Endothelial cell of umbilical vein (primary cell): Measurements from ENCODE around the gene ADH5. TPM values are rescaled to one million over a fixed set of nuclear protein-coding genes. Genes with fewer than 3 reads are reported as not detected.

Source experiments
- BruUV-seq: library from RNA; stranded (reverse); fragments of 400-500 nt; replicated peaks from 2 replicates; lab custom pipeline; 2021; lab: Mats Ljungman, UMichigan
- CTCF ChIA-PET: fragments of 300-600, 350-600 bp; sonication (Branson Sonifier 250); formaldehyde crosslinking; loops from one replicate; lab custom pipeline; 2021; ENCODE audit warnings: antibody characterized with exemption, inconsistent platforms; lab: Charles Lee
- POLR2A ChIA-PET: fragments of 300-600, 350-600 bp; sonication (Branson Sonifier 250); formaldehyde crosslinking; loops from one replicate; lab custom pipeline; 2021; ENCODE audit warnings: antibody characterized with exemption, inconsistent platforms; lab: Charles Lee
- DNase-seq: peaks from one replicate; pipeline ENCODE4 v3.0.0-alpha.2; 2011; ENCODE audit warnings: low read depth, low spot score
- FAIRE-seq: peaks from 2 replicates; lab custom pipeline; 2011; peaks lifted over from hg19 to GRCh38; lab: Jason Lieb, UNC
- H2AFZ ChIP-seq: 2 replicates; pipeline ENCODE4 v1.6.0; 2012; ENCODE audit warnings: low read depth, low read length, control low read depth, inconsistent platforms
- H3K27ac ChIP-seq: 2 replicates; pipeline ENCODE4 v1.5.1; 2011; ENCODE audit warnings: low read depth, mild to moderate bottlenecking, control low read depth, low read length, moderate library complexity; ENCODE audit not compliant: insufficient read depth
- H3K27me3 ChIP-seq, 2 experiments: 2 replicates each; pipeline versions ENCODE4 v1.6.0 to v1.6.1; 2011; ENCODE audit warnings: low read length in 2 of 2, mixed read lengths in 1 of 2; ENCODE audit not compliant: control insufficient read depth in 2 of 2, insufficient read depth in 2 of 2
- H3K36me3 ChIP-seq, 2 experiments: 2 replicates in 1 of 2; 3 replicates in 1 of 2; pipeline ENCODE4 v1.5.1; 2011; ENCODE audit warnings: low read length in 2 of 2, mild to moderate bottlenecking in 1 of 2, moderate library complexity in 1 of 2; ENCODE audit not compliant: control insufficient read depth in 2 of 2, insufficient read depth in 2 of 2; ENCODE audit errors: extremely low read depth in 1 of 2
- H3K4me1 ChIP-seq: 3 replicates; pipeline ENCODE4 v1.5.1; 2011; ENCODE audit warnings: mild to moderate bottlenecking, low read length; ENCODE audit not compliant: control insufficient read depth, insufficient read depth; ENCODE audit errors: extremely low read depth
- H3K4me2 ChIP-seq: 2 replicates; pipeline ENCODE4 v1.6.1; 2011; ENCODE audit warnings: low read length, control low read depth, mixed read lengths; ENCODE audit not compliant: insufficient read depth
- H3K4me3 ChIP-seq, 3 experiments: fragments of 200-600 bp in 1 of 3; sonication (generic), shearing (Covaris generic) in 1 of 3; replicated peaks in 1 of 3; 2 replicates each; pipeline ENCODE4 v1.5.1; 2011 to 2016; ENCODE audit warnings: control low read depth in 3 of 3, low read length in 3 of 3, mild to moderate bottlenecking in 2 of 3, inconsistent platforms in 1 of 3, low read depth in 1 of 3, moderate library complexity in 1 of 3; ENCODE audit not compliant: insufficient read depth in 1 of 3
- H3K79me2 ChIP-seq: 2 replicates; pipeline ENCODE4 v1.6.0; 2012; ENCODE audit warnings: low read length, inconsistent platforms; ENCODE audit not compliant: control insufficient read depth, insufficient read depth
- H3K9ac ChIP-seq: replicated peaks from 2 replicates; pipeline ENCODE3; 2011; ENCODE audit warnings: low read length, control low read depth; ENCODE audit not compliant: insufficient read depth; ENCODE audit errors: extremely low read depth
- H3K9me1 ChIP-seq: replicated peaks from 3 replicates; pipeline ENCODE4 v1.6.0; 2011; ENCODE audit warnings: mild to moderate bottlenecking, low read length; ENCODE audit not compliant: control insufficient read depth, insufficient read depth; ENCODE audit errors: extremely low read depth
- H3K9me3 ChIP-seq: replicated peaks from 2 replicates; pipeline ENCODE4 v1.5.1; 2012; ENCODE audit warnings: low read length, inconsistent platforms; ENCODE audit not compliant: control insufficient read depth, insufficient read depth
- H4K20me1 ChIP-seq: replicated peaks from 2 replicates; pipeline ENCODE3; 2011; ENCODE audit warnings: mild to moderate bottlenecking, low read length; ENCODE audit not compliant: control insufficient read depth, insufficient read depth; ENCODE audit errors: extremely low read depth
- CTCF ChIP-seq, 2 donors: IDR thresholded peaks; 1 replicate in 1 of 2; 2 replicates in 1 of 2; pipeline ENCODE4 v1.5.1; 2011; ENCODE audit warnings: low read length in 2 of 2, mild to moderate bottlenecking in 2 of 2, moderate library complexity in 2 of 2, control low read depth in 1 of 2, inconsistent platforms in 1 of 2, low read depth in 1 of 2; ENCODE audit not compliant: insufficient read depth in 1 of 2; ENCODE audit errors: extremely low read depth in 1 of 2
- EZH2 ChIP-seq: IDR thresholded peaks from 2 replicates; pipeline ENCODE4 v1.6.1; 2012; ENCODE audit warnings: borderline replicate concordance, low read depth, mild to moderate bottlenecking, moderate library complexity, low read length, inconsistent platforms; ENCODE audit not compliant: severe bottlenecking
- FOS ChIP-seq: IDR thresholded peaks from 2 replicates; pipeline ENCODE4 v1.6.1; 2011; ENCODE audit warnings: mild to moderate bottlenecking, low read length, moderate library complexity, borderline replicate concordance; ENCODE audit not compliant: insufficient read depth
- GATA2 ChIP-seq: IDR thresholded peaks from 2 replicates; pipeline ENCODE4 v1.7.0; 2011; ENCODE audit warnings: low read depth, mild to moderate bottlenecking, moderate library complexity, mixed read lengths, low read length; ENCODE audit not compliant: insufficient read length, insufficient read depth
- JUN ChIP-seq: IDR thresholded peaks from 2 replicates; pipeline ENCODE4 v1.6.1; 2011; ENCODE audit warnings: borderline replicate concordance, low read depth; ENCODE audit not compliant: insufficient read length, insufficient read depth
- MAX ChIP-seq: IDR thresholded peaks from 2 replicates; pipeline ENCODE4 v1.6.1; 2011; ENCODE audit not compliant: insufficient read depth, insufficient read length
- MYC ChIP-seq: IDR thresholded peaks from one replicate; pipeline ENCODE4 v1.6.1; 2011; ENCODE audit warnings: mild to moderate bottlenecking, low read depth, low read length
- POLR2A ChIP-seq: IDR thresholded peaks from 2 replicates; pipeline ENCODE4 v1.6.1; 2012; ENCODE audit warnings: low read depth, mild to moderate bottlenecking, control low read depth, low read length
- POLR2AphosphoS5 ChIP-seq: IDR thresholded peaks from 2 replicates; pipeline ENCODE4 v1.6.1; 2012; ENCODE audit warnings: low read depth, mild to moderate bottlenecking, control low read depth, low read length, moderate library complexity; ENCODE audit not compliant: insufficient read depth
- dilution Hi-C: fragments of 300-500 bp; cut with MboI; formaldehyde crosslinking; loops from one replicate; pipeline ENCODE4 v1.15.0; 2019; ENCODE audit warnings: low sequenced_read_pairs; ENCODE audit not compliant: extremely low pct_ligation_motif_present
- intact Hi-C: fragments of 100-400 bp; cut with micrococcal nuclease; formaldehyde crosslinking; loops from one replicate; pipeline ENCODE4 v1.10.0; 2022
- polyA plus RNA-seq, 4 experiments: library from polyadenylated mRNA; depleted of rRNA in 3 of 4; stranded (reverse) in 3 of 4; unstranded in 1 of 4; fragments of >200 nt; gene quantifications; 2 replicates each; pipeline versions ENCODE4 v1.2.1 to v1.2.3, GENCODE V29; 2011 to 2012; ENCODE audit warnings: missing spikeins in 1 of 4
- total RNA-seq: library from RNA; stranded (reverse); gene quantifications from 2 replicates; pipeline ENCODE4 v1.2.3, GENCODE V29; 2021

Gene ADH5
- total and polyA plus RNA-seq, 2 donors (not counting 3 experiments of a cell fraction or from before 2014, with no cell fraction given) = 89.2 to 101 TPM

- intact Hi-C loops = no loop called here
- no peaks in the 10 kb centered on the region for H3K9me3 ChIP-seq
- H3K9me1 ChIP-seq = no peaks in the 10 kb centered on the region
- TF ChIP-seq MAX (no peak), GATA2 (no peak), FOS (no peak), CTCF (IDR thresholded peaks at IDR 0.05; ENCODE audit: extremely low read depth in 1 of 2, insufficient read depth in 1 of 2, low read depth in 1 of 2, low read length in 2 of 2) (no peak), MYC (no peak), POLR2A (no peak), JUN (no peak), EZH2 (no peak), POLR2AphosphoS5 (no peak)
- H3K27ac ChIP-seq = no peak overlapping the region
- H3K4me1 ChIP-seq = no peaks in the 10 kb centered on the region
- no peak overlapping the region for H3K9ac ChIP-seq
- no peak overlapping the region for H3K4me3 ChIP-seq
- H4K20me1 ChIP-seq = no peaks in the 10 kb centered on the region
- peaks cover 75% of the 10 kb centered on the region for H3K79me2 ChIP-seq
- no peak for DNase-seq
- H3K4me2 ChIP-seq = no peak overlapping the region
- dilution Hi-C loops = no loop called here
- H3K27me3 ChIP-seq = no peaks in the 10 kb centered on the region
- H3K36me3 ChIP-seq = no peaks in the 10 kb centered on the region
- FAIRE-seq = no peak
- CTCF ChIA-PET = no interaction called here
- no peak overlapping the region for H2AFZ ChIP-seq
- BruUV-seq = no TSS peak
- POLR2A ChIA-PET = no interaction called here
Observed at GRCh38 chr4:99021386-99021785, 67.2 kb downstream of the ADH5 start.

Other genes with a start within 250 kb of the ADH5 start
- 103 and 107 TPM in 2 replicates for gene EIF4E, start 159.7 kb downstream of the ADH5 start, total RNA-seq
- 22.1 and 40.3 TPM in 2 replicates for gene EIF4E, start 159.7 kb downstream of the ADH5 start, polyA plus RNA-seq
- gene METAP1, start 93.1 kb downstream of the ADH5 start, total RNA-seq = 38.8 and 39.8 TPM in 2 replicates
- 17.8 and 26.4 TPM in 2 replicates for gene METAP1, start 93.1 kb downstream of the ADH5 start, polyA plus RNA-seq
- not detected in 2 replicates for gene ADH4, start 55.5 kb upstream of the ADH5 start, total RNA-seq
- not detected in 2 replicates for gene ADH4, start 55.5 kb upstream of the ADH5 start, polyA plus RNA-seq
- not detected in 2 replicates for gene ADH6, start 130.5 kb upstream of the ADH5 start, total RNA-seq
- gene ADH6, start 130.5 kb upstream of the ADH5 start, polyA plus RNA-seq = not detected in 2 replicates
- not detected in 2 replicates for gene ADH1A, start 202.2 kb upstream of the ADH5 start, total RNA-seq
- gene ADH1A, start 202.2 kb upstream of the ADH5 start, polyA plus RNA-seq = not detected in 2 replicates
- gene ADH1B, start 232.6 kb upstream of the ADH5 start, total RNA-seq = not detected in 2 replicates
- gene ADH1B, start 232.6 kb upstream of the ADH5 start, polyA plus RNA-seq = not detected in 2 replicates